ENCODE results near the gene TMEM259.

The TMEM259 gene

DNA sequence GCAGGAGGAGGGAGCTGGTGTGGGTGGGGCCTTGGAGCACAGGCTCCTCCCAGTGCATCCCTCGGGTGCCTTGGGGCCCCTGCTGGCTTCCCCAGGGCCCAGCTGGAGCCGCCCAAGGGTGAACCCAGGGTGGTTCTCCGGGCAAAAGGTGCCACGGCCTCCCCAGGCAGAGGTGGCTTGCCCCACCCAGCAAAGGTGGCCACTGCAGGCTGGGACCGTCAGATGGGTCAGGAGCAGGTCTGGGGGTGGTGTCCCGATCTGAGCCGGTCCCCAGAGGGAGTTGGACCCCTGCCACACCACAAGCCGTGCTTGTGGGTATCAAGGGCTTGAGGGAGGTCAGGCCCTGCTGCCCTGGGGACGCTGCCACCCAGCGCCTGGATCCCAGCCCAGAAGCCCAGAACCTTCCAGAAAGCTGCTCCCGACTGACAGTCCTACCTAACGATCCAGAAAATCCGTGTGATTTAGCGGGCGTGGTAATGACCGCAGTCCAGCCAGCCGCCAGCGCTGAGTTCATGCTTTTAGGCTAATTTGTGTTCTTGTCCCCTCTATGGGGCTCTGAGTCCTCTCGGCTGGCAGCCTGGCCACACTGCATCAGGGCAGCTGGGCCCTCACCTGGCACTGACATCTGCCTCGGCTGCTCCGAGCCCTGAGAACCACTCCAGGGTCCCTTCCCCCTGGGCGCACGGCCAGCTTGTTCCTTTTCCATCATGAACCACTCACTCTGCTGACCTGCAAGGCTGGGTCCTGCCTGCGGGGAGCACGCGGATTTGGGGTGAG, 25.7 kb downstream of the TMEM259 start:
- DNase-seq (ENCODE audit: low read depth) = no peak
- no peak overlapping the region for H3K4me3 ChIP-seq (ENCODE audit: control insufficient read depth, low read depth, low read length)
- no peak for TF ChIP-seq CTCF (conservative IDR thresholded peaks at IDR 0.05; ENCODE audit: control insufficient read depth, insufficient read depth, low read depth, low read length)

DNA sequence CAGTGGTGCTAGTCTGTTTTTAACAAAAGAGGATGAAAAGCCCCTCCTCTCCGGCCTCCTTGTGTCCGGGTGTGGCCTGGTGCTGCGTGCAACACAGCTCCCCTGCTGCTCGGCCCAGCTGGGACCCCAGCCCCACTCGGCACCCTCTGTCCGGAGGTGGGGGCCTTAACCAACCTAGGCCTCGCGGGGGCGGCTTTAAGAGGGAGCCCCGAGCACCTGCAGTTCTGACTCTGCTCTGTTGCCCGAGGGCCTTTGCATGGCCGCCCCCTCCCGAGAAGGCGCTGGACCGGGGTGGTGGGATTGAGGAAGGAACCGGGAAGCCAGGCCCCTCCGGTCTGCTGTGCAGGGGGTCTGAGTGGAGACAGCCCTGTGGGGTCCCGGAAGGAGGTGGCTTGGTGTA, 26.4 kb downstream of the TMEM259 start:
- no peak overlapping the region for H3K4me3 ChIP-seq (ENCODE audit: control insufficient read depth, low read depth, low read length)
- no peak for TF ChIP-seq CTCF (conservative IDR thresholded peaks at IDR 0.05; ENCODE audit: control insufficient read depth, insufficient read depth, low read depth, low read length)
- DNase-seq (ENCODE audit: low read depth) = no peak

DNA sequence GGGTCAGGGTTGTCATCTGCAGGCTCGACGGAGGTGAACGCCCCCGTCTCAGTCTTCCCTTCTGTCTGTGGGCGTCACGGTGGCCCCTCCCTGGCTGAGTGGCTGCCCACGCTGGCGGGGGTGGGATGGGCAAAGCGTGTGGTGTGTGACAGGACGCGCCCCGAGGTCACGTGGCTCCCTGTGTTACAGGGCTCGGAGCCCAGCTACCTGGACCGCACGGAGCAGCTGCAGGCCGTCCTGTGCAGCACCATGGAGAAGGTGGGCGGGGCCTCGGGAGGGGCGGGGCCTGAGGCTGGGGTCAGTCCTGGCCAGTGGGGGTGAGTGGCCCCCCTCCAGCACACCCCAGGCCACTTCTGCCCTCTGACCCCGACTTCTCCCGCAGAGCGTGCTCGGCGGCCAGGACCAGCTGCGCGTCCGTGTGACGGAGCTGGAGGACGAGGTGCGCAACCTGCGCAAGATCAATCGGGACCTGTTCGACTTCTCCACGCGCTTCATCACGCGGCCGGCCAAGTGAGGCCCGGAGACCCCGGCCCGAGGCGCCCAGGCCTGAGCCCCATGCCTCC, 27.0 kb downstream of the TMEM259 start:
- TF ChIP-seq CTCF (conservative IDR thresholded peaks at IDR 0.05; ENCODE audit: control insufficient read depth, insufficient read depth, low read depth, low read length) = no peak
- no peak overlapping the region for H3K4me3 ChIP-seq (ENCODE audit: control insufficient read depth, low read depth, low read length)
- DNase-seq (ENCODE audit: low read depth) = no peak

DNA sequence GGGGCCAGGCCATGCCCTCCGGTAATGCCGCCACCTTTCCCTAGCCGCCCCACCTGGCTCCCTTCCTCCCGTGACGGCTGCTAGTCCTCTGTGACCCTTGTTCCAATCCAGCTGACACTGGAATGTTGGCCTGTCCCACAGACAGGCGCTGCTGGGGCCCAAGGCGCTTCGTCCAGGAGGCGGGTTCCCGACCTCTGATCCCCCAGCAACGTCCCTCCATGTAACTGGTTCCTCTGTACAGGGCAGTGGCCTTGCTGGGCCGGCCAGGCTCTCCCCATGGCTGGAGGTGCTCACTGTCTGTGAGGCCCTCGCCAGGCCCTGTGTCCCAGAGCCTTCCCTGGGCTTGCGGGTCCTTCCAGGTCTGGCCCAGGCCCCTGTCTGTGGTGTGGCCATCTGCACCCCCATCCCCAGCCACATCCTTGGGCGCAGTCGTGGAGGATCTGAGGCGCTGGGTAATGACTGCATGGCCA, 27.5 kb downstream of the TMEM259 start:
- no peak for TF ChIP-seq CTCF (conservative IDR thresholded peaks at IDR 0.05; ENCODE audit: control insufficient read depth, insufficient read depth, low read depth, low read length)
- DNase-seq (ENCODE audit: low read depth) = no peak
- no peak overlapping the region for H3K4me3 ChIP-seq (ENCODE audit: control insufficient read depth, low read depth, low read length)

GRCh38 chr19:992670-993055, 28.3 kb downstream of the TMEM259 start:
- H3K4me3 ChIP-seq (ENCODE audit: control insufficient read depth, low read depth, low read length) = no peak overlapping the region
- no peak for DNase-seq (ENCODE audit: low read depth)
- no peak for TF ChIP-seq CTCF (conservative IDR thresholded peaks at IDR 0.05; ENCODE audit: control insufficient read depth, insufficient read depth, low read depth, low read length)

GRCh38 chr19:991932-992669, 28.8 kb downstream of the TMEM259 start:
- H3K4me3 ChIP-seq (ENCODE audit: control insufficient read depth, low read depth, low read length) = no peak overlapping the region
- no peak for DNase-seq (ENCODE audit: low read depth)
- TF ChIP-seq CTCF (conservative IDR thresholded peaks at IDR 0.05; ENCODE audit: control insufficient read depth, insufficient read depth, low read depth, low read length) = no peak

Data from fibroblast of mammary gland (primary cell).